KMS-11 (cell line): ENCODE results near the gene CDK14.

Source experiments
- H2AFZ ChIP-seq: fragments of 200-600 bp; sonication (generic); 2 replicates; pipeline ENCODE4 v1.6.1; 2016; ENCODE audit warnings: antibody characterized with exemption, mixed run types, low read depth
- H3K27ac ChIP-seq: fragments of 200-600 bp; sonication (generic); 2 replicates; pipeline ENCODE4 v1.6.1; 2016; ENCODE audit warnings: mild to moderate bottlenecking, mixed run types
- H3K27me3 ChIP-seq: fragments of 200-600 bp; sonication (generic); 2 replicates; pipeline ENCODE4 v1.6.1; 2017; ENCODE audit warnings: mild to moderate bottlenecking, low read depth, mixed run types, moderate library complexity; ENCODE audit not compliant: insufficient read depth
- H3K36me3 ChIP-seq: fragments of 200-600 bp; sonication (generic); 2 replicates; pipeline ENCODE4 v1.6.1; 2017; ENCODE audit warnings: mild to moderate bottlenecking, mixed run types; ENCODE audit not compliant: insufficient read depth
- H3K4me1 ChIP-seq: fragments of 200-600 bp; sonication (generic); 2 replicates; pipeline ENCODE4 v1.6.1; 2016; ENCODE audit warnings: mild to moderate bottlenecking, low read depth, mixed run types; ENCODE audit not compliant: poor library complexity, severe bottlenecking
- H3K4me2 ChIP-seq: fragments of 200-600 bp; sonication (generic); 2 replicates; pipeline ENCODE4 v1.7.0; 2016; ENCODE audit warnings: mild to moderate bottlenecking, mixed run types
- H3K4me3 ChIP-seq: fragments of 200-600 bp; sonication (generic); IDR thresholded peaks from 2 replicates; pipeline ENCODE4 v1.6.1; 2017; ENCODE audit warnings: low read depth, low read length, mixed read lengths; ENCODE audit not compliant: insufficient read depth
- H3K79me2 ChIP-seq: fragments of 200-600 bp; sonication (generic); 2 replicates; pipeline ENCODE4 v1.6.1; 2016; ENCODE audit warnings: low read depth, mixed run types; ENCODE audit not compliant: insufficient read depth
- H3K9ac ChIP-seq: fragments of 200-600 bp; sonication (generic); 2 replicates; pipeline ENCODE4 v1.6.1; 2016; ENCODE audit warnings: mild to moderate bottlenecking, mixed run types
- H4K20me1 ChIP-seq: fragments of 200-600 bp; sonication (generic); 2 replicates; pipeline ENCODE4 v1.6.1; 2016; ENCODE audit warnings: mild to moderate bottlenecking, mixed run types; ENCODE audit not compliant: insufficient read depth
- CTCF ChIP-seq: fragments of 200-600 bp; sonication (generic); conservative IDR thresholded peaks from 2 replicates; pipeline ENCODE4 v1.6.1; 2017; ENCODE audit warnings: low read depth, mild to moderate bottlenecking, antibody characterized with exemption, low read length, moderate library complexity, mixed read lengths

Gene CDK14

DNA sequence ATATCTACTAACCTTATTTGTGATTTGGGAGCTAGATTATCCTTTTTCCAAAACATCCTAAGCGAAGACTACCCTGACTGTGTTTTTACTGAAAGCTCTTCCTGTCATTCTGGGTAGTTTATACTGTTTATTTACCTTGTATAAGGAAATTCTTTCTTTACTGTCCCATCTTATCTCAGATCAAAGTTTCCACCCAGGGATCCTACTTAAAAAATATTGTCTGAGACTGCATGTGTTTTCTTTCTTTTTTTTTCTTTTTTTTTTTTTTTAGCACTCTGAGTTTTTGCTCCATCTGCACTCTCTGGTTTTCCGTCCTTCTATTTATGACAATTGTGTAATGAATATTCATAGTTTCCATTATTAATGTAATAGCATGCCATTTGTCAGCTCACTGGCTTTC is 26.5 kb downstream of the CDK14 start:
- H3K4me1 ChIP-seq, result no peaks in the 10 kb centered on the region
- no peaks in the 10 kb centered on the region for H3K36me3 ChIP-seq
- no peak overlapping the region for H2AFZ ChIP-seq
- no peak overlapping the region for H3K4me3 ChIP-seq
- no peaks in the 10 kb centered on the region for H3K79me2 ChIP-seq
- no peaks in the 10 kb centered on the region for H3K27me3 ChIP-seq
- H3K9ac ChIP-seq, result no peak overlapping the region
- no peak overlapping the region for H3K27ac ChIP-seq
- H4K20me1 ChIP-seq, result no peaks in the 10 kb centered on the region
- TF ChIP-seq CTCF, result no peak
- no peak overlapping the region for H3K4me2 ChIP-seq

GRCh38 chr7:90624225-90624911 is 28.2 kb downstream of the CDK14 start:
- no peak for TF ChIP-seq CTCF
- no peaks in the 10 kb centered on the region for H3K4me1 ChIP-seq
- H3K79me2 ChIP-seq, result no peaks in the 10 kb centered on the region
- no peak overlapping the region for H3K27ac ChIP-seq
- H3K9ac ChIP-seq, result no peak overlapping the region
- H3K27me3 ChIP-seq, result no peaks in the 10 kb centered on the region
- no peak overlapping the region for H2AFZ ChIP-seq
- no peaks in the 10 kb centered on the region for H3K36me3 ChIP-seq
- no peak overlapping the region for H3K4me3 ChIP-seq
- no peaks in the 10 kb centered on the region for H4K20me1 ChIP-seq
- no peak overlapping the region for H3K4me2 ChIP-seq

DNA sequence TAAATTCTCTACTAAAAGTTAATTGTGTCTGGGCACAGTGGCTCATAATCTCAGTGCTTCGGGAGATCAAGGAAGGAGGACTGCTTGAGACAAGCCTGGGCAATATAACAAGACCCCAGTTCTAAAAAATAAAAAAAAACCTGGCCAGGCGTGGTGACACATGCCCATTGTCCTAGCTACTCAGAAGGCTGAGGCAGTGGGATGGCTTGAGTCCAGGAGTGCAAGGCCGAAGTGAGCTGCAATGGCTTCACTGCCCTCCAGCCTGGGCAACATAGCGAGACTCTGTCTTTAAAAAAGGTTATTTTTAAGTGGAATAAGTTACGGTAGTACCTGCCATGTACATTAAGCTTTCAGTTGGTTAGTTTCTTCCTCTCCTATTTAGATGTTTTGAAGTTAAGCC is 28.9 kb downstream of the CDK14 start:
- Histone ChIP-seq H3K36me3 (no peaks in the 10 kb centered on the region), H4K20me1 (no peaks in the 10 kb centered on the region), H2AFZ (no peak overlapping the region), H3K4me3 (no peak overlapping the region), H3K9ac (no peak overlapping the region), H3K4me1 (no peaks in the 10 kb centered on the region), H3K27ac (no peak overlapping the region), H3K27me3 (no peaks in the 10 kb centered on the region), H3K79me2 (no peaks in the 10 kb centered on the region), H3K4me2 (no peak overlapping the region)
- no peak for TF ChIP-seq CTCF

- no peak overlapping the region for H3K27ac ChIP-seq
- H4K20me1 ChIP-seq, result no peaks in the 10 kb centered on the region
- no peaks in the 10 kb centered on the region for H3K27me3 ChIP-seq
- H3K79me2 ChIP-seq, result no peaks in the 10 kb centered on the region
- no peak overlapping the region for H3K4me3 ChIP-seq
- H2AFZ ChIP-seq, result no peak overlapping the region
- H3K4me2 ChIP-seq, result no peak overlapping the region
- H3K9ac ChIP-seq, result no peak overlapping the region
- H3K4me1 ChIP-seq, result no peaks in the 10 kb centered on the region
- H3K36me3 ChIP-seq, result no peaks in the 10 kb centered on the region
- TF ChIP-seq CTCF, result no peak
Measured at GRCh38 chr7:90625562-90625961, 29.4 kb downstream of the CDK14 start.
